Measurements from ENCODE around the gene ME1.

GRCh38 chr6:83341765-83342164 is 89.1 kb downstream of the ME1 start:
- TF ChIP-seq CTCF (IDR thresholded peaks at IDR 0.05; ENCODE audit: low read length): no peak
- no peak for TF ChIP-seq EZH2 (optimal IDR thresholded peaks at IDR 0.05; ENCODE audit: low read depth, low read length)
